H1 (cell line): Measurements from ENCODE around the gene YTHDF2. TPM values are rescaled to one million over a fixed set of nuclear protein-coding genes. Genes with fewer than 3 reads are reported as not detected.

Experiments used
- CTCF ChIA-PET: fragments of 300-600 bp; sonication (Branson Sonifier 250); formaldehyde crosslinking; loops from one replicate; lab custom pipeline; 2021; ENCODE audit not compliant: partially characterized antibody; lab: Charles Lee
- POLR2A ChIA-PET: fragments of 300-600 bp; sonication (Branson Sonifier 250); formaldehyde crosslinking; loops from one replicate; lab custom pipeline; 2021; ENCODE audit warnings: inconsistent platforms; ENCODE audit not compliant: partially characterized antibody; lab: Charles Lee
- DNase-seq, 2 experiments: peaks; one replicate each; pipeline versions ENCODE4 v3.0.0 to v3.0.0-alpha.2; 2010 to 2022; ENCODE audit warnings: low spot score in 2 of 2, low read depth in 1 of 2, mixed read lengths in 1 of 2
- FAIRE-seq: peaks from 2 replicates; lab custom pipeline; 2011; peaks lifted over from hg19 to GRCh38; lab: Jason Lieb, UNC
- H2AFZ ChIP-seq: 2 replicates; pipeline ENCODE4 v1.8.1; 2012; ENCODE audit warnings: low read length, inconsistent platforms
- H2AK5ac ChIP-seq: 2 replicates; pipeline ENCODE4 v1.6.1; 2013; ENCODE audit warnings: low read depth, low read length
- H2BK120ac ChIP-seq: replicated peaks from 2 replicates; pipeline ENCODE3; 2013; ENCODE audit warnings: low read depth, low read length, inconsistent platforms
- H2BK12ac ChIP-seq: 2 replicates; pipeline ENCODE4 v1.6.1; 2013; ENCODE audit warnings: low read depth, low read length
- H2BK15ac ChIP-seq: 2 replicates; pipeline ENCODE4 v1.6.1; 2013; ENCODE audit warnings: low read length
- H2BK20ac ChIP-seq: 2 replicates; pipeline ENCODE4 v1.6.1; 2013; ENCODE audit warnings: low read length
- H2BK5ac ChIP-seq: 2 replicates; pipeline ENCODE4 v1.6.1; 2013; ENCODE audit warnings: low read depth, low read length
- H3K14ac ChIP-seq: 2 replicates; pipeline ENCODE4 v1.6.1; 2013; ENCODE audit warnings: inconsistent platforms; ENCODE audit not compliant: insufficient read length
- H3K18ac ChIP-seq: 2 replicates; pipeline ENCODE4 v1.6.1; 2013; ENCODE audit warnings: low read length; ENCODE audit errors: extremely low read depth
- H3K23ac ChIP-seq: 2 replicates; pipeline ENCODE4 v1.6.1; 2013; ENCODE audit warnings: inconsistent platforms; ENCODE audit not compliant: insufficient read length
- H3K23me2 ChIP-seq: 2 replicates; pipeline ENCODE4 v1.6.1; 2013; ENCODE audit warnings: low read depth, low read length
- H3K27ac ChIP-seq: 2 replicates; pipeline ENCODE4 v1.6.1; 2011; ENCODE audit warnings: low read depth, low read length, inconsistent platforms
- H3K27me3 ChIP-seq, 4 experiments: replicated peaks in 1 of 4; 1 replicate in 1 of 4; 2 replicates in 3 of 4; pipeline versions ENCODE4 v1.6.1 to v1.8.1; 2011 to 2013; ENCODE audit warnings: low read length in 3 of 4, mild to moderate bottlenecking in 3 of 4, inconsistent platforms in 2 of 4, mixed read lengths in 2 of 4, moderate library complexity in 1 of 4; ENCODE audit not compliant: control insufficient read depth in 3 of 4, insufficient read depth in 3 of 4; ENCODE audit errors: extremely low read depth in 1 of 4
- H3K36me3 ChIP-seq, 4 experiments: 2 replicates each; pipeline versions ENCODE4 v1.6.1 to v1.8.1; 2011 to 2013; ENCODE audit warnings: mild to moderate bottlenecking in 4 of 4, low read length in 3 of 4, moderate library complexity in 2 of 4, control low read depth in 1 of 4, inconsistent platforms in 1 of 4; ENCODE audit not compliant: insufficient read depth in 4 of 4, control insufficient read depth in 2 of 4
- H3K4ac ChIP-seq: replicated peaks from 2 replicates; pipeline ENCODE3; 2013; ENCODE audit warnings: low read length, low read depth, mixed read lengths, inconsistent platforms; ENCODE audit not compliant: insufficient read length
- H3K4me1 ChIP-seq, 4 experiments: replicated peaks in 1 of 4; 1 replicate in 1 of 4; 2 replicates in 3 of 4; pipeline versions ENCODE4 v1.6.1 to v1.8.1; 2011 to 2013; ENCODE audit warnings: low read length in 3 of 4, inconsistent platforms in 2 of 4, mixed read lengths in 1 of 4; ENCODE audit not compliant: insufficient read depth in 4 of 4, control insufficient read depth in 3 of 4
- H3K4me2 ChIP-seq, 2 experiments: 2 replicates each; pipeline versions ENCODE4 v1.6.1 to v1.8.1; 2011 to 2013; ENCODE audit warnings: low read depth in 2 of 2, low read length in 2 of 2, control low read depth in 1 of 2, inconsistent platforms in 1 of 2, mild to moderate bottlenecking in 1 of 2; ENCODE audit not compliant: insufficient read depth in 1 of 2
- H3K4me3 ChIP-seq, 4 experiments: fragments of 200-600, 300-600 bp in 1 of 4; sonication (generic), shearing (Covaris generic), sonication (Bioruptor Twin) in 1 of 4; 2 replicates each; pipeline versions ENCODE4 v1.5.1 to v1.8.1; 2011 to 2016; ENCODE audit warnings: low read length in 4 of 4, low read depth in 3 of 4, control low read depth in 2 of 4, inconsistent platforms in 2 of 4, mild to moderate bottlenecking in 2 of 4, mixed read lengths in 1 of 4, moderate library complexity in 1 of 4; ENCODE audit not compliant: insufficient read depth in 2 of 4; ENCODE audit errors: extremely low read depth in 1 of 4
- H3K56ac ChIP-seq: replicated peaks from 2 replicates; pipeline ENCODE3; 2013; ENCODE audit warnings: low read depth, mild to moderate bottlenecking, mixed read lengths, low read length, inconsistent platforms; ENCODE audit not compliant: insufficient read length
- H3K79me1 ChIP-seq: 2 replicates; pipeline ENCODE4 v1.6.1; 2013; ENCODE audit warnings: low read depth, low read length, control low read depth
- H3K79me2 ChIP-seq, 2 experiments: 2 replicates each; pipeline versions ENCODE4 v1.6.1 to v1.8.1; 2012 to 2013; ENCODE audit warnings: low read length in 2 of 2, mild to moderate bottlenecking in 2 of 2, inconsistent platforms in 1 of 2; ENCODE audit not compliant: insufficient read depth in 2 of 2, control insufficient read depth in 1 of 2
- H3K9ac ChIP-seq, 4 experiments: replicated peaks in 1 of 4; 1 replicate in 1 of 4; 2 replicates in 3 of 4; pipeline versions ENCODE4 v1.6.1 to v1.8.1; 2011 to 2013; ENCODE audit warnings: low read depth in 3 of 4, low read length in 3 of 4, control low read depth in 2 of 4, mild to moderate bottlenecking in 2 of 4, moderate library complexity in 2 of 4, inconsistent platforms in 1 of 4; ENCODE audit errors: extremely low read depth in 1 of 4
- H3K9me3 ChIP-seq, 2 experiments: 2 replicates each; pipeline versions ENCODE4 v1.6.1 to v1.8.1; 2012 to 2013; ENCODE audit warnings: mild to moderate bottlenecking in 2 of 2, moderate library complexity in 2 of 2, control low read depth in 1 of 2, inconsistent platforms in 1 of 2, low read depth in 1 of 2, low read length in 1 of 2, mixed read lengths in 1 of 2; ENCODE audit not compliant: insufficient read depth in 2 of 2
- H4K20me1 ChIP-seq, 2 experiments: replicated peaks in 1 of 2; 2 replicates each; pipeline versions ENCODE3 to v1.8.1; 2011 to 2013; ENCODE audit warnings: inconsistent platforms in 2 of 2, low read length in 2 of 2, mild to moderate bottlenecking in 1 of 2; ENCODE audit not compliant: insufficient read depth in 2 of 2, control insufficient read depth in 1 of 2
- H4K5ac ChIP-seq: 2 replicates; pipeline ENCODE4 v1.6.1; 2013; ENCODE audit warnings: low read length, low read depth, mixed read lengths, inconsistent platforms; ENCODE audit not compliant: insufficient read length
- H4K8ac ChIP-seq: 2 replicates; pipeline ENCODE4 v1.8.0; 2013; ENCODE audit warnings: mild to moderate bottlenecking, moderate library complexity, low read length, inconsistent platforms; ENCODE audit not compliant: insufficient read depth; ENCODE audit errors: extremely low read depth
- H4K91ac ChIP-seq: replicated peaks from 2 replicates; pipeline ENCODE3; 2013; ENCODE audit warnings: low read length, mixed read lengths, inconsistent platforms; ENCODE audit not compliant: insufficient read length
- ATF3 ChIP-seq: IDR thresholded peaks from 2 replicates; pipeline ENCODE4 v1.6.1; 2011; ENCODE audit warnings: low read depth, mild to moderate bottlenecking, low read length; ENCODE audit not compliant: insufficient read depth
- CBX8 ChIP-seq: fragments of 300-800, 300-1000 bp; sonication (generic); IDR thresholded peaks from 2 replicates; pipeline ENCODE4 v1.7.1; 2016; ENCODE audit warnings: low read depth, low read length, borderline replicate concordance
- CTBP2 ChIP-seq: IDR thresholded peaks from 2 replicates; pipeline ENCODE4 v1.7.0; 2011; ENCODE audit warnings: borderline replicate concordance, mild to moderate bottlenecking, moderate library complexity, mixed read lengths, low read length; ENCODE audit not compliant: insufficient read depth, insufficient read length
- EP300 ChIP-seq, 2 experiments: IDR thresholded peaks; 1 replicate in 1 of 2; 2 replicates in 1 of 2; pipeline ENCODE4 v1.6.1; 2011 to 2012; ENCODE audit warnings: low read depth in 2 of 2, low read length in 2 of 2, mild to moderate bottlenecking in 2 of 2, borderline replicate concordance in 1 of 2, inconsistent platforms in 1 of 2, moderate library complexity in 1 of 2
- HDAC2 ChIP-seq, 2 experiments: fragments of 300-600 bp in 1 of 2; sonication (generic) in 1 of 2; IDR thresholded peaks; 2 replicates each; pipeline ENCODE4 v1.6.1; 2011 to 2012; ENCODE audit warnings: low read depth in 2 of 2, low read length in 2 of 2, mild to moderate bottlenecking in 2 of 2, moderate library complexity in 2 of 2, borderline replicate concordance in 1 of 2, inconsistent platforms in 1 of 2
- NANOG ChIP-seq: IDR thresholded peaks from 2 replicates; pipeline ENCODE4 v1.6.1; 2011; ENCODE audit warnings: low read length, low read depth, mild to moderate bottlenecking, inconsistent platforms; ENCODE audit not compliant: insufficient read depth, poor library complexity, severe bottlenecking
- PHF8 ChIP-seq: fragments of 200-600 bp; sonication (generic); conservative IDR thresholded peaks from 2 replicates; pipeline ENCODE4 v1.7.1; 2012; ENCODE audit warnings: low read depth, mild to moderate bottlenecking, inconsistent platforms, low read length, moderate library complexity
- POLR2A ChIP-seq, 2 experiments: IDR thresholded peaks; 1 replicate in 1 of 2; 2 replicates in 1 of 2; pipeline ENCODE4 v1.6.1; 2011; ENCODE audit warnings: low read depth in 2 of 2, low read length in 2 of 2, mild to moderate bottlenecking in 2 of 2; ENCODE audit errors: control extremely low read depth in 1 of 2
- RFX5 ChIP-seq: IDR thresholded peaks from 2 replicates; pipeline ENCODE4 v1.6.1; 2011; ENCODE audit warnings: low read depth, low read length, improper control_type of control experiment, borderline replicate concordance
- RXRA ChIP-seq: IDR thresholded peaks from 2 replicates; pipeline ENCODE4 v1.6.1; 2011; ENCODE audit warnings: low read depth, mild to moderate bottlenecking, low read length, moderate library complexity; ENCODE audit not compliant: insufficient read depth
- SAP30 ChIP-seq: fragments of 300-600 bp; sonication (generic); IDR thresholded peaks from 2 replicates; pipeline ENCODE4 v1.7.1; 2012; ENCODE audit warnings: low read length, moderate library complexity, mild to moderate bottlenecking, inconsistent platforms; ENCODE audit not compliant: insufficient read depth, insufficient replicate concordance
- WGBS, 2 experiments: shearing (Covaris generic) in 1 of 2; methylation state at CpG; one replicate each; pipeline versions ENCODE4 v1.1.6 to v1.1.7; 2013 to 2015; ENCODE audit warnings: low lambda C conversion rate in 2 of 2, mixed read lengths in 2 of 2, inconsistent platforms in 1 of 2, low coverage in 1 of 2, missing lambda C conversion rate in 1 of 2; ENCODE audit not compliant: insufficient replicate concordance in 2 of 2, insufficient coverage in 1 of 2, insufficient read length in 1 of 2; ENCODE audit errors: extremely low coverage in 1 of 2, missing lambda C conversion rate in 1 of 2; 5-methylcytosine and 5-hydroxymethylcytosine counted together
- polyA plus RNA-seq, 7 experiments: library from polyadenylated mRNA; depleted of rRNA in 3 of 7; stranded (reverse) in 5 of 7; unstranded in 2 of 7; fragments of >200 nt in 5 of 7; fragments of 200-250 nt in 2 of 7; gene quantifications; 1 replicate in 5 of 7; 2 replicates in 1 of 7; 4 replicates in 1 of 7; pipeline versions ENCODE4 v1.2.1 to v1.2.3, GENCODE V29; 2011 to 2013; ENCODE audit warnings: missing spikeins in 2 of 7, mixed read lengths in 2 of 7
- total RNA-seq: library from RNA; stranded (reverse); fragmentation: NEBNext Ultra II Directional; extraction: Animal tissue kit (Norgen Biotek cat#: 25700); gene quantifications from 2 replicates; pipeline ENCODE4 v1.2.1, GENCODE V29; 2021

YTHDF2 gene
- total and polyA plus RNA-seq, 2 of the 8 experiments (the other 6 are each of a cell fraction or from before 2014, with no cell fraction given): 128 to 164 TPM

DNA sequence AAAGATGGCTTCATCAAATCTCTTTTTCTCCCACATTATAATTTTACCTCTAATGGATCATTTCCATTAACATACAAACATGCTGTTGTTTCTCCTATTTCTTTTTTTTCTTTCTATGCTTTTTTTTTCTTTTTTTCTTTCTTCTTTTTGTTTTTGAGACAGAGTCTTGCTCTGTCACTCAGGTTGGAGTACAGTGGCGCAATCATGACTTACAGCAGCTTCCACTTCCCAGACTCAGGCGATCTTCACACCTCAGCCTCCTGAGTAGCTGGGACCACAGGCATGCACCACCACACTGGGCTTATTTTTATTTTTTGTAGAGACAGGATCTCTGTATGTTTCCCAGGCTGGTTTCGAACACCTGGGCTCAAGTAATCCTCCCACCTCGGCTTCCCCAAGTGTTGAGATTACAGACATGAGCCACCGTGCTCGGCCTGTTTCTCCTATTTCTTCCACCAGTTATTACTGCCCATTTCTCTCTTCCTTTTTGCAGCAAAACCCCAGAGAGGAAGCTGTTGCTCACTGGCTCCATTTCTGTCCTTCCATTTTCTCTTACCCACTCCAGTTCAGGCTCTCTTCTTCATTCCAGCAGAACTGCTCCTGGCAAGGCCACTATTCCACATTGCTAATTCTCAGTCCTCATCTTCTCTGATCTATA is 43.1 kb downstream of the YTHDF2 start:
- Histone ChIP-seq H3K23me2 (no peaks in the 10 kb centered on the region), H3K9ac (no peak overlapping the region), H3K23ac (no peak overlapping the region), H3K4me1 (no peaks in the 10 kb centered on the region), H4K8ac (no peak overlapping the region), H3K27ac (no peak overlapping the region), H3K56ac (no peak overlapping the region), H2BK12ac (no peak overlapping the region), H2BK20ac (no peak overlapping the region), H3K9me3 (no peaks in the 10 kb centered on the region), H3K36me3 (0 out of 8 replicates have a peak, but pooled peaks cover 0 to 2% (median 0%) of the 10 kb centered on the region in 4 experiments), H4K20me1 (peaks cover 0 to under 1% of the 10 kb centered on the region in 2 experiments), H2BK120ac (no peak overlapping the region), H3K14ac (no peak overlapping the region), H3K18ac (no peak overlapping the region), H2AK5ac (no peak overlapping the region), H3K79me1 (no peaks in the 10 kb centered on the region), H4K5ac (no peak overlapping the region), H3K4ac (no peak overlapping the region), H4K91ac (no peak overlapping the region), H2BK5ac (no peak overlapping the region), H2AFZ (no peak overlapping the region), H2BK15ac (no peak overlapping the region), H3K4me2 (no peak overlapping the region), H3K4me3 (no peak overlapping the region), H3K79me2 (no peaks in the 10 kb centered on the region), H3K27me3 (no peaks in the 10 kb centered on the region)
- CTCF ChIA-PET: interaction anchor here (0.9 to 1.3 kb wide), 2 partner anchors 26 to 97 kb away, joined by 3 to 6 read pairs; no protein-coding TSS in a partner anchor
- POLR2A ChIA-PET: interaction anchor here (2.2 kb wide), 1 partner anchor 24 kb away, joined by 9 read pairs; no protein-coding TSS in a partner anchor
- FAIRE-seq (no peak), DNase-seq (no peak)
- WGBS, 2 experiments: 93% methylated on average over 6 of the region's 6 CpGs; no CpG with 5 or more reads in 1 of the 2 experiments
- no peak for TF ChIP-seq SAP30
- no peak for TF ChIP-seq CBX8
- TF ChIP-seq HDAC2 (IDR thresholded peaks at IDR 0.05; ENCODE audit: borderline replicate concordance in 1 of 2, low read depth in 2 of 2, low read length in 2 of 2): no peak
- TF ChIP-seq EP300 (IDR thresholded peaks at IDR 0.05; ENCODE audit: borderline replicate concordance in 1 of 2, low read depth in 2 of 2, low read length in 2 of 2): no peak
- no peak for TF ChIP-seq CTBP2
- no peak for TF ChIP-seq ATF3
- no peak for TF ChIP-seq PHF8
- no peak for TF ChIP-seq RXRA
- TF ChIP-seq RFX5: no peak
- no peak for TF ChIP-seq NANOG
- TF ChIP-seq POLR2A (IDR thresholded peaks at IDR 0.05; ENCODE audit: control extremely low read depth in 1 of 2, low read depth in 2 of 2, low read length in 2 of 2): no peak
